PC-3 (cell line): ENCODE data around the gene EMD. TPM values are rescaled to one million over a fixed set of nuclear protein-coding genes. Genes with fewer than 3 reads are reported as not detected.
A peak's percentile ranks its signal among the peaks of the same experiment; 100 is the strongest.

Experiments
- ATAC-seq: fragments of 200-7000 bp; cut with Tn5 transposase; 2 replicates; pipeline ENCODE4 v1.9.1; 2020; ENCODE audit warnings: mild to moderate bottlenecking, moderate library complexity
- BruUV-seq: library from RNA; stranded (reverse); fragments of 400-500 nt; replicated peaks from 2 replicates; lab custom pipeline; 2021; lab: Mats Ljungman, UMichigan
- CTCF ChIA-PET: fragments of 300-600 bp; sonication (Branson Sonifier 250); formaldehyde crosslinking; loops from one replicate; lab custom pipeline; 2022; ENCODE audit warnings: antibody characterized with exemption; lab: Charles Lee
- POLR2A ChIA-PET: fragments of 300-600 bp; sonication (Branson Sonifier 250); formaldehyde crosslinking; loops from one replicate; lab custom pipeline; 2022; ENCODE audit warnings: antibody characterized with exemption; ENCODE audit not compliant: unreplicated experiment; lab: Charles Lee
- DNase-seq: peaks from one replicate; pipeline ENCODE4 v3.0.0-alpha.2; 2015
- H2AFZ ChIP-seq: fragments of 300-600 bp; sonication (generic); 2 replicates; pipeline ENCODE4 v1.6.0; 2016; ENCODE audit warnings: antibody characterized with exemption, low read length
- H3F3A ChIP-seq: fragments of 300-600 bp; sonication (generic); one replicate; pipeline ENCODE4 v1.6.0; 2017; ENCODE audit warnings: antibody characterized with exemption, low read length, control low read depth, mild to moderate bottlenecking; ENCODE audit not compliant: unreplicated experiment
- H3K27ac ChIP-seq: fragments of 300-600 bp; sonication (generic); 2 replicates; pipeline ENCODE4 v1.5.1; 2016; ENCODE audit warnings: mild to moderate bottlenecking, low read length
- H3K27me3 ChIP-seq: fragments of 300-600 bp; sonication (generic); 2 replicates; pipeline ENCODE4 v1.6.1; 2016; ENCODE audit warnings: low read length, mixed read lengths
- H3K36me3 ChIP-seq: fragments of 300-600 bp; sonication (generic); 2 replicates; pipeline ENCODE4 v1.6.1; 2016; ENCODE audit warnings: low read depth, mixed run types, low read length, mixed read lengths
- H3K4me1 ChIP-seq: fragments of 300-600 bp; sonication (generic); 2 replicates; pipeline ENCODE4 v1.5.1; 2016; ENCODE audit warnings: low read length; ENCODE audit not compliant: insufficient read depth
- H3K4me2 ChIP-seq: fragments of 300-600 bp; sonication (generic); 2 replicates; pipeline ENCODE4 v1.6.0; 2016; ENCODE audit warnings: low read length
- H3K4me3 ChIP-seq: fragments of 300-600 bp; sonication (generic); 2 replicates; pipeline ENCODE4 v1.5.1; 2016; ENCODE audit warnings: mild to moderate bottlenecking, low read length, mixed read lengths
- H3K79me2 ChIP-seq: fragments of 300-600 bp; sonication (generic); 2 replicates; pipeline ENCODE4 v1.6.1; 2017; ENCODE audit warnings: low read length, mixed read lengths
- H3K9ac ChIP-seq: fragments of 300-600 bp; sonication (generic); 2 replicates; pipeline ENCODE4 v1.6.0; 2016; ENCODE audit warnings: mild to moderate bottlenecking, low read length
- H3K9me2 ChIP-seq: fragments of 300-600 bp; sonication (generic); replicated peaks from 2 replicates; pipeline ENCODE4 v1.6.1; 2016; ENCODE audit warnings: mixed run types, low read length, mixed read lengths
- H3K9me3 ChIP-seq: fragments of 300-600 bp; sonication (generic); 2 replicates; pipeline ENCODE4 v1.6.1; 2016; ENCODE audit warnings: low read length, mixed read lengths
- H4K20me1 ChIP-seq: fragments of 300-600 bp; sonication (generic); 2 replicates; pipeline ENCODE4 v1.6.1; 2016; ENCODE audit warnings: low read length, mixed read lengths
- CTCF ChIP-seq: fragments of 300-600 bp; sonication (generic); conservative IDR thresholded peaks from 2 replicates; pipeline ENCODE4 v1.5.1; 2017; ENCODE audit warnings: antibody characterized with exemption, low read depth, mild to moderate bottlenecking, low read length
- EZH2 ChIP-seq: fragments of 300-600 bp; sonication (generic); IDR thresholded peaks from one replicate; pipeline ENCODE4 v1.6.1; 2017; ENCODE audit warnings: antibody characterized with exemption, mild to moderate bottlenecking, low read length; ENCODE audit not compliant: unreplicated experiment
- EZH2phosphoT487 ChIP-seq: fragments of 300-600 bp; sonication (generic); IDR thresholded peaks from 2 replicates; pipeline ENCODE4 v1.6.1; 2018; ENCODE audit warnings: mild to moderate bottlenecking, antibody characterized with exemption, low read length, borderline replicate concordance
- intact Hi-C: fragments of 100-400 bp; cut with micrococcal nuclease; formaldehyde crosslinking; loops from 2 replicates; pipeline ENCODE4 v1.9.0; 2023
- total RNA-seq: library from RNA; depleted of rRNA; stranded (reverse); fragments of >200 nt; gene quantifications from 2 replicates; pipeline ENCODE4 v1.2.3, GENCODE V29; 2014

The EMD gene
- total RNA-seq, 1 experiment from 2014 or later = 46.8 TPM

GRCh38 chrX:154358829-154359228 is 20.3 kb upstream of the EMD start:
- intact Hi-C loops = no loop called here
- no peaks in the 10 kb centered on the region for H3K4me1 ChIP-seq
- H3K4me2 ChIP-seq = no peak overlapping the region
- CTCF ChIA-PET = no interaction called here
- no peaks in the 10 kb centered on the region for H3K9me2 ChIP-seq
- H3K79me2 ChIP-seq = peaks cover 25% of the 10 kb centered on the region
- peaks cover 75% of the 10 kb centered on the region for H3K36me3 ChIP-seq
- TF ChIP-seq EZH2phosphoT487 = no peak
- TF ChIP-seq CTCF = no peak
- no peak for TF ChIP-seq EZH2
- H3F3A ChIP-seq = no peaks in the 10 kb centered on the region
- no peaks in the 10 kb centered on the region for H3K27me3 ChIP-seq
- H3K9me3 ChIP-seq = no peaks in the 10 kb centered on the region
- no peak overlapping the region for H3K4me3 ChIP-seq
- POLR2A ChIA-PET = no interaction called here
- H4K20me1 ChIP-seq = peaks cover 34% of the 10 kb centered on the region
- H3K9ac ChIP-seq = no peak overlapping the region
- H2AFZ ChIP-seq = no peak overlapping the region
- ATAC-seq = no peak
- BruUV-seq = no TSS peak
- no peak for DNase-seq
- no peak overlapping the region for H3K27ac ChIP-seq

GRCh38 chrX:154359362-154360154 is 19.5 kb upstream of the EMD start:
- H3K4me3 ChIP-seq = no peak overlapping the region
- H3K9me3 ChIP-seq = no peaks in the 10 kb centered on the region
- no peak for TF ChIP-seq EZH2
- no peak for TF ChIP-seq EZH2phosphoT487
- TF ChIP-seq CTCF = no peak
- H3K4me2 ChIP-seq = no peak overlapping the region
- ChIA-PET CTCF (no interaction called here), POLR2A (no interaction called here)
- no peak for ATAC-seq
- peaks cover 39% of the 10 kb centered on the region for H4K20me1 ChIP-seq
- H3K27ac ChIP-seq = no peak overlapping the region
- no peak overlapping the region for H2AFZ ChIP-seq
- H3K4me1 ChIP-seq = no peaks in the 10 kb centered on the region
- TSS peak; percentile 30 for BruUV-seq
- H3F3A ChIP-seq = no peaks in the 10 kb centered on the region
- H3K9ac ChIP-seq = no peak overlapping the region
- H3K27me3 ChIP-seq = no peaks in the 10 kb centered on the region
- no peaks in the 10 kb centered on the region for H3K9me2 ChIP-seq
- H3K36me3 ChIP-seq = peaks cover 80% of the 10 kb centered on the region
- intact Hi-C loops = no loop called here
- H3K79me2 ChIP-seq = peaks cover 28% of the 10 kb centered on the region
- DNase-seq = no peak

- no peak for ATAC-seq
Observed at GRCh38 chrX:154360155-154360713, 18.9 kb upstream of the EMD start.

More at GRCh38 chrX:154360155-154360713, 18.9 kb upstream of the EMD start:
- no peak for DNase-seq
- Histone ChIP-seq H3K4me3 (no peak overlapping the region), H3K27ac (no peak overlapping the region), H3K79me2 (peaks cover 35% of the 10 kb centered on the region), H3K9ac (no peak overlapping the region), H3K9me3 (no peaks in the 10 kb centered on the region), H3K36me3 (peaks cover 77% of the 10 kb centered on the region), H3K4me1 (no peaks in the 10 kb centered on the region), H2AFZ (no peak overlapping the region), H3K9me2 (no peaks in the 10 kb centered on the region), H3K27me3 (no peaks in the 10 kb centered on the region), H3F3A (no peaks in the 10 kb centered on the region), H4K20me1 (peaks cover 35% of the 10 kb centered on the region), H3K4me2 (no peak overlapping the region)
- BruUV-seq = no TSS peak
- intact Hi-C loops = no loop called here
- TF ChIP-seq EZH2 (no peak), EZH2phosphoT487 (no peak), CTCF (no peak)
- ChIA-PET CTCF (no interaction called here), POLR2A (no interaction called here)
